ENCODE data around the gene CYB561.

DNA sequence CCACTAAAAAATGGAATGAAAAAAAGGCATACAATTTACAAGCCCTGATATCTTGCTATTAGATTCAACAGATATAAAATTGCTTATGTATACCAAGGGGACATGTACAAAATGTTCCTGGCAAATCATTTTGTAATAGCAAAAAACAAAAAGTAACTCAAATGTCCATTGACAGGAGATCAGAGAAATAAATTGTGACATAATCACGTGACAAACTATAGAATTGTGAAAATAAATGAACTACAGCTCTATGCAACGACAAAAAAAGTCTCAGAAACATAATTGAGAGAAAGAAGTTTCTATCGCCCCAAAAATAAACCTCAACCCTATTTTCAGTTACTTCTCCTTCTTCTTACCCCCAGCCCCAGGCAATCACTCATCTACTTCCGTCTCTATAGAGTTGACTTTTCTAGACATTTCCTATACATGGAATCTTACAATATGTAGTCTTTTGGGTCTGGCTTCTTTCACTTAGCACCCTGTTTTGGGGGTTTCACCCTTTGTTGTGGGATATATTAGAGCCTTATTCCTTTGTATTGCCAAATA is 18.7 kb upstream of the CYB561 start:
- no peak for TF ChIP-seq POLR2A (IDR thresholded peaks at IDR 0.05; ENCODE audit: borderline replicate concordance, extremely low read depth, insufficient read depth, insufficient read length)
- TF ChIP-seq CBX3 (IDR thresholded peaks at IDR 0.05; ENCODE audit: low read depth), result no peak
- TF ChIP-seq ZNF274 (IDR thresholded peaks at IDR 0.05; ENCODE audit: low read depth, low read length), result no peak
- TF ChIP-seq POLR2AphosphoS5 (IDR thresholded peaks at IDR 0.05; ENCODE audit: low read depth, low read length), result no peak
- no peak for TF ChIP-seq CTCF (IDR thresholded peaks at IDR 0.05 in 2 of 3, conservative IDR thresholded peaks at IDR 0.05 in 1 of 3; ENCODE audit: borderline replicate concordance in 1 of 3, insufficient read depth in 1 of 3, low read depth in 2 of 3, low read length in 2 of 3)
- TF ChIP-seq SRF (IDR thresholded peaks at IDR 0.05; ENCODE audit: low read depth), result no peak
- no peak for TF ChIP-seq CEBPB (IDR thresholded peaks at IDR 0.05; ENCODE audit: low read depth)
- no peak for TF ChIP-seq SIN3A (IDR thresholded peaks at IDR 0.05; ENCODE audit: low read depth)
- no peak for TF ChIP-seq EZH2 (IDR thresholded peaks at IDR 0.05)
- TF ChIP-seq EZH2phosphoT487 (IDR thresholded peaks at IDR 0.05; ENCODE audit: borderline replicate concordance), result no peak
- no peak for TF ChIP-seq ZFX (IDR thresholded peaks at IDR 0.05)
- no peak for TF ChIP-seq TCF7L2 (IDR thresholded peaks at IDR 0.05; ENCODE audit: borderline replicate concordance, extremely low read depth, insufficient read depth, insufficient read length)
- no peak for TF ChIP-seq RAD21 (IDR thresholded peaks at IDR 0.05; ENCODE audit: low read depth)
- TF ChIP-seq MAX (IDR thresholded peaks at IDR 0.05), result no peak

Measured in HCT116 (cell line).